Cardiac ventricle fibroblast (primary cell): Measurements from ENCODE around the gene TEX54. TPM values are rescaled to one million over a fixed set of nuclear protein-coding genes. Genes with fewer than 3 reads are reported as not detected.

ENCODE experiments used
- total RNA-seq: library from RNA; depleted of rRNA; stranded (reverse); fragments of >200 nt; gene quantifications from 2 replicates; pipeline ENCODE4 v1.2.3, GENCODE V29; 2015

TEX54 gene
- not detected in 2 replicates for total RNA-seq

GRCh38 chr11:62832336-62833234, at the start of gene TEX54:
Gene TEX54 (minus strand): TSS chr11:62832841.

DNA sequence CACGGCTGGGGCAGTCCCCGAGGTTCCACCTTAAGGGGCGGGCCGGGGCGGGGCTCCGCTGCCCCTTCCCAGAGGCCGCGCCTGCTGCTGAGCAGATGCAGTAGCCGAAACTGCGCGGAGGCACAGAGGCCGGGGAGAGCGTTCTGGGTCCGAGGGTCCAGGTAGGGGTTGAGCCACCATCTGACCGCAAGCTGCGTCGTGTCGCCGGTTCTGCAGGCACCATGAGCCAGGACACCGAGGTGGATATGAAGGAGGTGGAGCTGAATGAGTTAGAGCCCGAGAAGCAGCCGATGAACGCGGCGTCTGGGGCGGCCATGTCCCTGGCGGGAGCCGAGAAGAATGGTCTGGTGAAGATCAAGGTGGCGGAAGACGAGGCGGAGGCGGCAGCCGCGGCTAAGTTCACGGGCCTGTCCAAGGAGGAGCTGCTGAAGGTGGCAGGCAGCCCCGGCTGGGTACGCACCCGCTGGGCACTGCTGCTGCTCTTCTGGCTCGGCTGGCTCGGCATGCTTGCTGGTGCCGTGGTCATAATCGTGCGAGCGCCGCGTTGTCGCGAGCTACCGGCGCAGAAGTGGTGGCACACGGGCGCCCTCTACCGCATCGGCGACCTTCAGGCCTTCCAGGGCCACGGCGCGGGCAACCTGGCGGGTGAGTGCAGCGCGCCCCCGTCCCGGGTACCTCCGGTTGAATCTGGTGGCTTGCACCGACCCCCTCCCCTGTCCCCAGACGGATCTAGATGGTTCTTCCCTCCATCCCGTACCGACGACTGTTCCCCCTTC, 48.4 kb upstream of the TEX54 start, which contains the start of gene SLC3A2:
Gene SLC3A2 (plus strand): TSS at position 94 of the 776 bp plus-strand sequence. CDS start 128 bp downstream, at position 222.

GRCh38 chr11:62839050-62839945, 6.7 kb upstream of the TEX54 start, which contains the start of gene WDR74:
Gene WDR74 (minus strand): TSS chr11:62839590. CDS start chr11:62839570, 20 bp downstream.

DNA sequence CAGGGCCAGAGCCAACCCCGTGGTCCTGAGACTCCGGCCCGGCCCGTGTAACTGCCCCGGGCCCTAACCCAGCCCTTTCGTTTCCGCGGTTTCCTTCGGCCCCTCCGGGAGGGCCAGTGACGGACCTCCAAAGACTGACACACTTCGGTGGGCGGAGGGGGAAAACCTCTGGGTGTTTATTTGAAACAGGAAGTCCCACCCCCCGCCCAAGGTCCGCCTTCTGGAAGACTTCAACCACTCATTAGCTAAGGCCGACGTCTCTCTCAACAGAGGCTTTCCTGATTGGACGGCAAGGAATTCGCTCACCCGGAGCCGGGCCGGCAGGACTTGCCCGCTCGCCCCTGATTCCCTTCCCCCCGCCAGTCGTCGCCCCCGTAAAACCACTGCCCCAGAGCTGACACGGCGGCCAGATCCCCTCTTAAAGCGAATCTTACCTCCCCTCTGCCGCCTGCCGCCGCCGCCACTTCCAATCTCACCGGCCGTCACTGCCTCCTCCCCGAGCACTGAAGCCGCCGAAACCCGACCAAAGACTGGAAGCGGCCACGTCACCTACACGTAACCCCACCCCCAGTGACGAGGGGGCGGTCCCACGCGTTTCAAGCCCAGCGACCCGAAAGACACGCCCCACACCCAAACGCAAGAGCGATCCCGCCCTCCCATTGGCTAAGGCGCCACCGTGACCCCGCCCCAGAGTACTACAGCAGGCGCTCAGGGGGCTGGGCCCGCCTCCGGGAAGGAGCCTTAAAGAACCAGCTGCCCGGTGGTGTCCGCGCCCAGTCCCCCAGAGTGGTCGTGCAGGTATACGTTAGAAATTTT, 913 bp downstream of the TEX54 start, which contains the start of gene STX5:
Gene STX5 (minus strand): TSS at position 532 of the 816 bp plus-strand sequence. CDS start 808 bp downstream, outside the sequence.

DNA sequence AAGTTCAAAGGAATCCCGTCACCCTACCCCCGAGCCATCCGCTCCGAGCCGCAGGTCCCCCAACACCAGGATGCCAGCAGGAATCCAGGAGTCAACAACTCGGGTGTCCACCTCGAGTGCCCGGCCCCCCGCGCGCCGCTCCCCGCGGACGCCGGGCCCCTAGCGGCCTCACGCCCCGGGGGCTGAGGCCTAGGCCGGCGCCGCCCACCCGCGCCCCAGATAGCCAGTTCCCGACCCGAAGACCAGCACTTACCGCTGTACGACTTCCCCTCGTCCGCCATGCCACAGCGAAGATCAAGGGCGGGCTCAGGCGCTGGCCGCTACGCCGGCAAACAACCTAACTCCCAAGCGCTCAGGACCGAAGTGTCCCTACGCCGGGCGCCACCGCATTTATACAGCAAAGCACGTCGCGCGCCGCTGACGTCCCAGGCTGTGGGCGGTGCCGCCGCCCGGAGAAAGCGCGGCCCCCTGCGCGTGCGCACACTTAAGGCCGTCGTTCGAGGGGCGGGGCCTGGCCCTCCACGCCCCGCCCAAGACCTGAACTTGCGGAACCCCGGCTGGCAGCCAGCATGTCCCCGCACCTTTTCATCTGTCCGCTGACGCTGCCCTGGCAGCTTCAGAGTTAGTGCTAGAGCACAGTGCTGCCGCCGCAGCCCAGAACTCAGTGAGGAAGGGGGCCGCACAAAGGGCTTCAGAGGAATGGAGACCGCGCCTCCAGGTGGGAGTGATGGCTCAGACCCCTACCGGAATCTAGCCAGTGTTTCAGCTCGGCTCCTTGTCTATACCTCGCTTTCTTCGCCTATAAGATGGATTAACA, 27.4 kb downstream of the TEX54 start, which contains the start of gene NXF1:
Gene NXF1 (minus strand): TSS at position 365 of the 817 bp plus-strand sequence. CDS start 84 bp downstream, at position 281.

GRCh38 chr11:62791501-62792201, 41.0 kb downstream of the TEX54 start, which contains the start of gene TMEM223:
Gene TMEM223 (minus strand): TSS chr11:62792006. CDS start chr11:62791994, 12 bp downstream.

GRCh38 chr11:62787005-62787759, 45.5 kb downstream of the TEX54 start, which contains the start of gene TMEM179B:
Gene TMEM179B (plus strand): TSS chr11:62787402. CDS start chr11:62787432, 30 bp downstream.

Other genes starting within 250 kb of the TEX54 start
- gene TUT1, start 241.3 kb downstream of the TEX54 start, total RNA-seq = 10.5 and 11.9 TPM in 2 replicates
- 45.8 and 56.8 TPM in 2 replicates for gene MTA2, start 231.0 kb downstream of the TEX54 start, total RNA-seq
- 50.7 and 57.5 TPM in 2 replicates for gene EML3, start 220.1 kb downstream of the TEX54 start, total RNA-seq
- gene ROM1, start 219.6 kb downstream of the TEX54 start, total RNA-seq = 24.8 and 25.3 TPM in 2 replicates
- gene B3GAT3, start 210.9 kb downstream of the TEX54 start, total RNA-seq = 30.9 and 37.1 TPM in 2 replicates
- gene GANAB, start 186.2 kb downstream of the TEX54 start, total RNA-seq = 322 and 338 TPM in 2 replicates
- gene INTS5, start 179.5 kb downstream of the TEX54 start, total RNA-seq = 24.1 and 26.5 TPM in 2 replicates
- 24.8 and 38.0 TPM in 2 replicates for gene C11orf98, start 167.6 kb downstream of the TEX54 start, total RNA-seq
- gene CSKMT, start 167.5 kb downstream of the TEX54 start, total RNA-seq = 2.4 and 3.7 TPM in 2 replicates
- 7.5 and 8.7 TPM in 2 replicates for gene UQCC3, start 161.2 kb downstream of the TEX54 start, total RNA-seq
- gene LBHD1, start 160.6 kb downstream of the TEX54 start, total RNA-seq = 4.2 and 7.4 TPM in 2 replicates
- gene UBXN1, start 153.8 kb downstream of the TEX54 start, total RNA-seq = 115 and 150 TPM in 2 replicates
- gene LRRN4CL, start 143.3 kb downstream of the TEX54 start, total RNA-seq = 8.5 and 15.5 TPM in 2 replicates
- 15.4 and 27.1 TPM in 2 replicates for gene BSCL2, start 125.4 kb downstream of the TEX54 start, total RNA-seq
- gene GNG3, start 125.2 kb downstream of the TEX54 start, total RNA-seq = not detected in 2 replicates
- gene HNRNPUL2, start 105.4 kb downstream of the TEX54 start, total RNA-seq = 18.1 and 23.8 TPM in 2 replicates
- 22.8 and 36.6 TPM in 2 replicates for gene TTC9C, start 104.4 kb downstream of the TEX54 start, total RNA-seq
- gene ZBTB3, start 78.7 kb downstream of the TEX54 start, total RNA-seq = 9.4 and 10.8 TPM in 2 replicates
- gene POLR2G, start 71.3 kb downstream of the TEX54 start, total RNA-seq = 66.3 and 67.2 TPM in 2 replicates
- 11.8 and 13.9 TPM in 2 replicates for gene TAF6L, start 61.4 kb downstream of the TEX54 start, total RNA-seq
- gene TMEM179B, start 45.4 kb downstream of the TEX54 start, total RNA-seq = 60.1 and 80.1 TPM in 2 replicates
- gene TMEM223, start 40.8 kb downstream of the TEX54 start, total RNA-seq = 25.8 and 27.7 TPM in 2 replicates
- 33.1 and 35.5 TPM in 2 replicates for gene NXF1, start 27.4 kb downstream of the TEX54 start, total RNA-seq
- gene STX5, start 790 bp downstream of the TEX54 start, total RNA-seq = 31.7 and 41.2 TPM in 2 replicates
- 24.5 and 29.2 TPM in 2 replicates for gene WDR74, start 6.7 kb upstream of the TEX54 start, total RNA-seq
- gene SLC3A2, start 48.1 kb upstream of the TEX54 start, total RNA-seq = 96.0 and 99.3 TPM in 2 replicates
- not detected in 2 replicates for gene CHRM1, start 88.5 kb upstream of the TEX54 start, total RNA-seq
- not detected in 2 replicates for gene SLC22A6, start 152.1 kb upstream of the TEX54 start, total RNA-seq
- gene SLC22A8, start 183.0 kb upstream of the TEX54 start, total RNA-seq = not detected in 2 replicates